IPS-18a (cell line): Measurements from ENCODE around the gene CCDC69.

Source experiments
- H3K27ac ChIP-seq: one replicate; pipeline ENCODE4 v1.5.1; 2013; ENCODE audit warnings: low read length
- H3K27me3 ChIP-seq: one replicate; pipeline ENCODE4 v1.6.1; 2013; ENCODE audit warnings: mild to moderate bottlenecking, low read length; ENCODE audit not compliant: control insufficient read depth, insufficient read depth
- H3K36me3 ChIP-seq: one replicate; pipeline ENCODE4 v1.6.1; 2013; ENCODE audit warnings: low read depth, low read length; ENCODE audit not compliant: control insufficient read depth
- H3K4me1 ChIP-seq: one replicate; pipeline ENCODE4 v1.6.1; 2013; ENCODE audit warnings: low read depth, low read length; ENCODE audit not compliant: control insufficient read depth
- H3K4me3 ChIP-seq: one replicate; pipeline ENCODE4 v1.5.1; 2013; ENCODE audit warnings: low read length
- H3K9ac ChIP-seq: one replicate; pipeline ENCODE4 v1.6.1; 2013; ENCODE audit warnings: mild to moderate bottlenecking, low read length, moderate library complexity
- H3K9me3 ChIP-seq: one replicate; pipeline ENCODE4 v1.6.1; 2013; ENCODE audit warnings: low read depth, low read length; ENCODE audit not compliant: control insufficient read depth

Gene CCDC69

DNA sequence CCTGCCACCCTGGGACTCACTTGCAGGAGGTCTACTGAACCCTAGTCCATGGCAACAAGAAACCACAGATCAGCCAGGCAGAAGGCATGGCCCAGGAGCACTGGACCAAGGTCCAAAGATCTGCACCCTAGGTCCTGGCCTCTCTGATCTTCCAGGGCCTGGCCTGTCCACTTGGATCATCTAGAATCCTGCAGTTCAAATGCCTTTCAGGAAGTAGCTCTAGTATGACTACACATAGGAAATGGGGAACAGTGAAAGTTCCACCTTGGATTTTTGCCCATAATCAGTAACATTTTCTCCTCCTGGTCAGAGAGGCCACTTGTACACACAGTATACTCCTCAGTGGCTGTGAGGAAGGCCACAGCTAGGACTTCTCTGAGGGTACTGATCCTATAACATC is 77.8 kb downstream of the CCDC69 start:
- Histone ChIP-seq H3K4me1 (peaks cover 12% of the 10 kb centered on the region), H3K9me3 (no peaks in the 10 kb centered on the region), H3K36me3 (no peaks in the 10 kb centered on the region), H3K4me3 (no peak overlapping the region), H3K27ac (no peak overlapping the region), H3K9ac (no peak overlapping the region), H3K27me3 (no peaks in the 10 kb centered on the region)

DNA sequence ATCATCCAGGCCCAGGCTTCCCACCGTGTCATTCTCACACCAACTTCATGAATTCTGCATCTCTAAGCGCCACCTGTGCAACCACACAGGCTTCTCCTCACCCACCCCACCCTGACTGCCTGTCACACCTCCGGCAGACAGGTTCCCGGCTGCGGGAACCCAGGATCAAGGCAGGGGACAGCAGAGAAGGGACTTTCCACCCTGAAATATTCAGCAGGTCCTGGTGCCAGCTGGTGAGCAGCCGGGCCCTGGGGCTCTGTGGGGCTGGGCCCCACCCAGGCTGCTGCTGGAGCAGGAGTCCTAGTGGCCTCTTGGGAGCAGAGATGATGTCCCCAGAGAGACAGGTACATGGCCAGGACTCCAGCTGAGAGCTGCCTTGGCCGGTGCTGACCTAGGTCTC is 79.0 kb downstream of the CCDC69 start:
- H3K4me1 ChIP-seq: peaks cover 13% of the 10 kb centered on the region
- H3K36me3 ChIP-seq: no peaks in the 10 kb centered on the region
- no peak overlapping the region for H3K9ac ChIP-seq

DNA sequence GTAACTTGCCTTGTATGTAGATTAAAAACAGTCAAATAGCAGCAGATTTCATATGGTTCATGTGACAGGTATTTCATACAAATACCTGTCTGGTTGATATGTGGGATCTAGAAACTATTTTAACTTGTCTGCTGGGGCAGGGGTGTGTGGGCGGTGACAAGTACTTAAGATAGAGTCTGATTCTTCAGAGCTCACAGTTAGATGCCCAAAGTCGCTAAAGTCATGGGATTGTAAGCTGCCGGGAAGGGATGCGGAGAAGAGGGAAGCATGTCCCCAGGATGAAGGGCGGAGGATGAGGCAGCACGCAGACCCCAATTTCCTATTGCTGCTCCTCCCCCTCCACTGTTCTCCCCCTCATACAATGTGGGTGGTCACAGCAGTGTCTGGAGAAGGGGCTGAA is 79.6 kb downstream of the CCDC69 start:
- Histone ChIP-seq H3K4me1 (peaks cover 13% of the 10 kb centered on the region), H3K9me3 (no peaks in the 10 kb centered on the region), H3K27ac (no peak overlapping the region), H3K4me3 (no peak overlapping the region), H3K9ac (no peak overlapping the region), H3K36me3 (no peaks in the 10 kb centered on the region), H3K27me3 (no peaks in the 10 kb centered on the region)

More for the DNA sequence above, 79.0 kb downstream of the CCDC69 start:
- Histone ChIP-seq H3K27me3 (no peaks in the 10 kb centered on the region), H3K27ac (no peak overlapping the region), H3K4me3 (no peak overlapping the region), H3K9me3 (no peaks in the 10 kb centered on the region)

DNA sequence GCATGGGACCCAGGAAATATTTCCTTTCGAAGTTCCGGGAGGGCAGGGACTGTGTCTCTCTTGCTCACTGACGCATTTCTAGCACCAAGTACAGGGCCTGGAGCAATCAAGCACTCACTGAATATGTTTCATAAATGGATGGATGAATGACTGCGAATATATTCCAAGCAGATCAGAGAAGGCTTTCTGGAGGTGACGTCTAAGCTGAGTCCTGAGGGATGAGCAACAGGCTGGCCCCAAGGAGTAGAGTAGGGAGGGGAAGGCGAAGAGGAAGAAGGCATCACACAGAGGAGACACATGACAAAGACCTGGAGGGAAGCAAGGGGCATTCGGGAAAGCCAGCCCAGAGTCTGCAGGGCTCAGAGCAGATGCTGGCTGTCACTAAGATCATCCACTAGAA is 80.2 kb downstream of the CCDC69 start:
- no peak overlapping the region for H3K4me3 ChIP-seq
- no peaks in the 10 kb centered on the region for H3K9me3 ChIP-seq
- no peak overlapping the region for H3K9ac ChIP-seq
- peaks cover 3% of the 10 kb centered on the region for H3K36me3 ChIP-seq
- no peak overlapping the region for H3K27ac ChIP-seq
- peaks cover 13% of the 10 kb centered on the region for H3K4me1 ChIP-seq
- no peaks in the 10 kb centered on the region for H3K27me3 ChIP-seq

DNA sequence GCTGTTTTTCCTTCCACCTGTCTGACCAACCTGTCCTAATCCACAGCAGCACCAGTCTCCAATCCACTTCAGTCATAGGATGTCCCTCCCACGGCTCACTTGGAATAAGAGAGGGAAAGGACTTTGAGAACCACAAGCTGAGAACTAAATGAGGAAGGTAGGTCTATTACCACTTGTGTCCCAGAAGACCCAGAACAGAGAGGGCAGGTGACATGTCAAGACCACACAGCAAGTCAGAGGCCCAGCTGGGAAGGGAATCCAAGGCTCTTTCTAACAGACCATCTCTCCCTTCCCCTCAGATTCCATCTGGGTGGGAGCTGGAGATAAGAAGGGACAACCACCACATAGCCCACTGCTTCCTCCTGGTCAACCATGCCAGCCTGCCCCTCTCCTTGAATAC is 81.0 kb downstream of the CCDC69 start:
- peaks cover 13% of the 10 kb centered on the region for H3K4me1 ChIP-seq

DNA sequence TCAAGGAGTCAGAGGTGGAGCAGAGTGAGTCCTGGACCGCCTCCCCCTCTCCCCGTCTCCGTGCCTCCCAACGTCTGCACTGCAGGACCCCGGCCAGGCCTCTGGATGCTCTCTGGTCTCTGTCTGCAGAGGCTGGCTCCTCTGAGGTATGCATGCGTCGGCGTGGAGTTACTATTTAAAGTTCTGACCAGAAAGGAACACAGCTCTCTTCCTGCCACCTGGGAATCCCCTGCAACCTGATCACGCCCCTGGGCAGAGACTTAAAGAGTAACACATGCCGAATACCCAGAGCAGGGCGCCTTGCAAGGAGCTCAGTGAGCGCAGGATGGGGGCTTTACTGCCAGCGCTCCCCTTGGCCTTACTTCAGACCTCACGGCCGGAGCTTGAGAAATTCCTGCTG is 82.4 kb downstream of the CCDC69 start:
- Histone ChIP-seq H3K27ac (no peak overlapping the region), H3K36me3 (peaks cover 19% of the 10 kb centered on the region), H3K9ac (no peak overlapping the region), H3K4me1 (peaks cover 13% of the 10 kb centered on the region), H3K4me3 (peak overlapping the region; percentile 23), H3K9me3 (no peaks in the 10 kb centered on the region), H3K27me3 (no peaks in the 10 kb centered on the region)

More for the DNA sequence above, 81.0 kb downstream of the CCDC69 start:
- peaks cover 9% of the 10 kb centered on the region for H3K36me3 ChIP-seq
- H3K27ac ChIP-seq: no peak overlapping the region
- no peaks in the 10 kb centered on the region for H3K9me3 ChIP-seq
- H3K4me3 ChIP-seq: no peak overlapping the region
- H3K27me3 ChIP-seq: no peaks in the 10 kb centered on the region
- no peak overlapping the region for H3K9ac ChIP-seq

DNA sequence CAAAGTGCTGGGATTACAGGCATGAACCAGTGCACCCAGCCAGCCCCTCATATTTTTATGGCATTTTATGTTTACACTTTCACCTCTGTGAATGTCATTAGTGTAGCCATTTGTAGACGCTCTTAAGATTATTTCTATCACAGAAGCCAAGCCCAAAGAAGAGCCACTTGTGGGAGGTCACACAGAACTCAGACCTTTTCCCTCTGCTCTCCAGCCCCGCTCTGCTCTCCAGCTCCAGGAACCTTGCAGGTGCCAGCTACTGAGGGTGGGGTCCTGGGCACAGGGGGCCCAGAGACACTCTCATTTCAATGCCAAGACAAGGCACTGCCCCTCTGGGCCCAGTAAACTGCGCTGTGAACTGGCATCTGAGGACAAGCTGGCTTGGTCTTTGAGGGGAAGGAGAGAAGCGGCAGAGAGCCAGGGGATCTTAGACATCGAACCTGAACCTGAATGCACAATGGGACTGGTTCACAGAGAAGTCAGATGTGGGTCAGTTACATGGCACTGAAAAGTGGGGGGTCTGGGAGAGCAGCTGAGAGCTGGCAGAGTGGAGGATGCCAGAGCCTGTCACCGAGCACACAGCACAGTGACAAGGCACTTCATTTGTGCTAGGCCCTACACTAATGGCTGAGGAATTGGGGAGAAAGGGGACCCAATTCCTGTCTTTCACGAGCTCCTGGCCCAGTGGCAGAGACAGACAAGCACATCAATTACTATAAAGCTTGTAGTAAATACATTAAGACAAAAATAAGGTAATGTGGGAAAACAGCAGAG is 83.0 kb downstream of the CCDC69 start:
- Histone ChIP-seq H3K9ac (no peak overlapping the region), H3K9me3 (no peaks in the 10 kb centered on the region), H3K4me3 (peak overlapping the region; percentile 23), H3K27me3 (no peaks in the 10 kb centered on the region), H3K36me3 (peaks cover 25% of the 10 kb centered on the region), H3K27ac (peak overlapping the region; percentile 7), H3K4me1 (peaks cover 13% of the 10 kb centered on the region)

DNA sequence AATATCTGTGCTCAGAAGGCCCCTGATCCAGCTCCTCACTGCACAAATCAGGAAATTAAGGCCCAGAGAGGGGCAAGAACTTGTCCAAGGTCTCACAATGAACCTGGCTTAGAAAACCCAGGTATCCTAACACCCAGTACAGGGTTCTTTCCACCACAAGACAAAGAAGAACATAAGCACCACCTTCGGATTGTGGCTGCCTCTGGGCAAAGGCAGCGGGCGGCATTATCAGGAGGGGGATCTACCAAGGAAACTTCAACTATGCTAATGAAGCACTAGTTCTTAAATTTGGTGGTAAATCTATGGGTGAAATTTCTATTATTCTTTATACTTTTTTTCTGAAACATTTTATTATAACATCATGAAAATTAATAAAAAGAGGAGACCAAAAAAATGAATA is 84.2 kb downstream of the CCDC69 start:
- Histone ChIP-seq H3K9me3 (no peaks in the 10 kb centered on the region), H3K36me3 (peaks cover 31% of the 10 kb centered on the region), H3K4me1 (peaks cover 13% of the 10 kb centered on the region), H3K9ac (no peak overlapping the region), H3K27ac (no peak overlapping the region), H3K4me3 (no peak overlapping the region), H3K27me3 (no peaks in the 10 kb centered on the region)

DNA sequence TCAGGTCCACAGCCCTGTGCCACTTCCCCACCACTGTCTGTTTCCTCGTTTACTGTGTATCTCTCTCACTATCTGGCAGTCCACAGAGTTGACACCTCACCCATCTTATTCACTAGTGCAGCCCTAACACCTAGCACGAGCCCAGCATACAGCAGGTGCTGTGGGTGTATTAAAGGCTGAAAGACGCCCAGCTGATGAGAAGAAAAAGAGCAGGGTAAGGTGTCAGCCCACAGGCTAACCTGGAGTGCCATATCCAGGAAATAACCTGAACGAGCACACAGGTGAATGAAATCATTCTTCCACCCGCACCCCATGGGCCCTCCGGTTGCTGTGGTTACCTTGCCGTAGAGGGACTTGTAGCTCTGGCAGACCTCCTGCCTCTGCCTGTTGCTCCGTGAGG is 84.9 kb downstream of the CCDC69 start:
- Histone ChIP-seq H3K27me3 (no peaks in the 10 kb centered on the region), H3K9me3 (no peaks in the 10 kb centered on the region), H3K9ac (no peak overlapping the region), H3K4me3 (no peak overlapping the region), H3K36me3 (peaks cover 36% of the 10 kb centered on the region), H3K4me1 (peaks cover 13% of the 10 kb centered on the region), H3K27ac (no peak overlapping the region)

DNA sequence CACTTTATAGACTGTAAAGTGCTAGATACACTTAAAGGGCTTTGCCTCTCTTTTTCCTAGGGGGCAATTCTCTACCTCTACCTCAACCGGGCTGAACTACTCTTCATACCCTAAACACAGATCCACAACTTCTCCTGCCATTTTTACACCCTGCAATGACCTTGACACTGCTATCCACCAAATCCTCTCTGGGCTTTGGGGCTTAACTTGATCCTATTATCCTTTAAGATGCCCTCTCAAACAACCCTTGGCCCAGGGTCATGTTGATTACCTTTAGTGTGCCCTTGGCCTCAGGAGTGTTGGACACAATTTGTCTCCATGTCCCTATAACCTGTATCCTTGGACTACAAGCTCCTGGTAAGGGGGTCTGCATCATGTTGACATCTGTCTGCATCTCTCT is 85.8 kb downstream of the CCDC69 start:
- H3K4me1 ChIP-seq: peaks cover 13% of the 10 kb centered on the region
- peaks cover 44% of the 10 kb centered on the region for H3K36me3 ChIP-seq
- no peaks in the 10 kb centered on the region for H3K9me3 ChIP-seq
- H3K4me3 ChIP-seq: no peak overlapping the region
- no peaks in the 10 kb centered on the region for H3K27me3 ChIP-seq
- no peak overlapping the region for H3K9ac ChIP-seq
- H3K27ac ChIP-seq: no peak overlapping the region

DNA sequence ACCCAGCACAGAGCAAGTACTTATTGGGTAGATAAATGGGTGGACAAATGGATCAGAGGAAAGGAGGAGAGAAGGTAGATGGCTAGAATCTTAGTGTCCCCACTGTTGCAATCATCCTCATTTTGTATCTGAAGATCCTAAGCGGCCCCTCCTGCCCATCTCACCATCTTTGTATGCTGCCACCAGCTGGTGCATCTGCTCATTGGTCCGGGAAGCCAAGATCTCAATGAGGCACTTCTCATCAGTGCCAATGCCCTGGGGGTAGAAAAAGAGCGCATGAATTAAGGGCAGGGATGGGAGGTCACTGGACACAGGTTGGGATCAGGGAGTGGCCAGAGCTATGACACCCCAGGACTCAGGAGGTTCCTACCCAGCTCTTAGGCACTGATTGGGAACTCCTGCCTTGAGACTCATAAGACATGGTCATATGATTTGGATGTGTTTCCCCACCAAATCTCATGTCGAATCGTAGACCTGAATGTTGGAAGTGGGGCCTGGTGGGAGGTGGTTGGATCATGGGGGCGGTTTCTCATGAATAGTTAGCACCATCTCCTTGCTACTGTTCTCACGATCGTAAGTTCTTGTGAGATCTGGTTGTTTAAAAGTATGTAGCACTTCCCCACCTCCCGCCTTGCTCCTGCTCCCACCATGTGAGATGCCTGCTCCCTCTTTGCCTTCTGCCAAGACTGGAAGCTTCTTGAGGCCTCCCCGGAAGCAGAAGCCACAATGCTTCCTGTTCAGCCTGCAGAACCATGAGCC is 86.6 kb downstream of the CCDC69 start:
- no peak overlapping the region for H3K27ac ChIP-seq
- no peaks in the 10 kb centered on the region for H3K27me3 ChIP-seq
- peaks cover 13% of the 10 kb centered on the region for H3K4me1 ChIP-seq
- H3K36me3 ChIP-seq: peaks cover 52% of the 10 kb centered on the region
- H3K4me3 ChIP-seq: no peak overlapping the region
- no peak overlapping the region for H3K9ac ChIP-seq
- no peaks in the 10 kb centered on the region for H3K9me3 ChIP-seq

DNA sequence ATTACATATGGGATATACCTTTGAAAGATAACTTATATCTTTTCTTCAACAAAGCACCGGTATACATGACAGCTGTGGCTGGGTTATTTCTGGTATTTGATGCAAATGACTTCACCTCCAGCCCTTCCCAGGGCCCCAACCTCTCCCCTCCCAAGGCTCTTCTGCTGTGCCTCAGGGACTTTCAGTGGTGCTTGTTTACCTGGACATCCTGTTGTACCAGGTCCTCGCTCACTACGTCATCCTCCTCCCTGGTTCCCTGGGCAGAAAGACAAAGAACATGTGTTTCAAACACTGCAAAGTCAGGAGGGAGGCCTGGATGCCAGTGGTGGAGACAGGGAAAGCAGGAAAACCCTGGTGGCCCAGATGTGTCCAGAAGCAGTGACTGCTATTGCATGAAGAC is 89.7 kb downstream of the CCDC69 start:
- Histone ChIP-seq H3K36me3 (peaks cover 63% of the 10 kb centered on the region), H3K27me3 (no peaks in the 10 kb centered on the region), H3K4me1 (no peaks in the 10 kb centered on the region), H3K4me3 (no peak overlapping the region), H3K9ac (no peak overlapping the region), H3K27ac (no peak overlapping the region), H3K9me3 (no peaks in the 10 kb centered on the region)
